ENCODE measurements around the gene TRMT10C.
"Not testable (repeated sequence)": the region's sequence is repeated elsewhere in the genome, so short reads cannot be mapped to it uniquely, and the experiment has no call there.

TRMT10C gene

DNA sequence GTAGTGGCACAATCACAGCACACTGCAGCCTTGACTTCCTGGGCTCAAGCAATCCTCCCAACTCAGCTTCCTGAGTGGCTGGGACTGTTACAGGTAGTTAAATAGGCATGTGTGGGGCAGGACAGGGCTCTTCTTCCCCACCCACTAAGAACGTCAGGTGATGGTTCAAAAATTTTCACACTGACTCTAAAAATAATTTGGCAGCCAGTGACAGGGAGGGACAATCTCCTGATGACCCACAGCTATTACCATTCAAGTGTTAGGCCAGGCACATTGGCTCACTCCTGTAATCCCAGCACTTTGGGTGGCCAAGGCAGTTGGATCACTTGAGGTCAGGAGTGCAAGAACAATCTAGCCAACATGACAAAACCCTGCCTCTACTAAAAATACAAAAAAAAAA lies 12.2 kb upstream of the TRMT10C start:
- no peak overlapping the region for H3K27ac ChIP-seq (replicated peaks)
- TF ChIP-seq GABPA (IDR thresholded peaks at IDR 0.05; ENCODE audit: low read depth) (no peak), SPI1 (IDR thresholded peaks at IDR 0.05; ENCODE audit: borderline replicate concordance, low read depth) (no peak), POLR2AphosphoS5 (IDR thresholded peaks at IDR 0.05; ENCODE audit: low read depth) (no peak)
- TF ChIP-seq, protein P1, sequence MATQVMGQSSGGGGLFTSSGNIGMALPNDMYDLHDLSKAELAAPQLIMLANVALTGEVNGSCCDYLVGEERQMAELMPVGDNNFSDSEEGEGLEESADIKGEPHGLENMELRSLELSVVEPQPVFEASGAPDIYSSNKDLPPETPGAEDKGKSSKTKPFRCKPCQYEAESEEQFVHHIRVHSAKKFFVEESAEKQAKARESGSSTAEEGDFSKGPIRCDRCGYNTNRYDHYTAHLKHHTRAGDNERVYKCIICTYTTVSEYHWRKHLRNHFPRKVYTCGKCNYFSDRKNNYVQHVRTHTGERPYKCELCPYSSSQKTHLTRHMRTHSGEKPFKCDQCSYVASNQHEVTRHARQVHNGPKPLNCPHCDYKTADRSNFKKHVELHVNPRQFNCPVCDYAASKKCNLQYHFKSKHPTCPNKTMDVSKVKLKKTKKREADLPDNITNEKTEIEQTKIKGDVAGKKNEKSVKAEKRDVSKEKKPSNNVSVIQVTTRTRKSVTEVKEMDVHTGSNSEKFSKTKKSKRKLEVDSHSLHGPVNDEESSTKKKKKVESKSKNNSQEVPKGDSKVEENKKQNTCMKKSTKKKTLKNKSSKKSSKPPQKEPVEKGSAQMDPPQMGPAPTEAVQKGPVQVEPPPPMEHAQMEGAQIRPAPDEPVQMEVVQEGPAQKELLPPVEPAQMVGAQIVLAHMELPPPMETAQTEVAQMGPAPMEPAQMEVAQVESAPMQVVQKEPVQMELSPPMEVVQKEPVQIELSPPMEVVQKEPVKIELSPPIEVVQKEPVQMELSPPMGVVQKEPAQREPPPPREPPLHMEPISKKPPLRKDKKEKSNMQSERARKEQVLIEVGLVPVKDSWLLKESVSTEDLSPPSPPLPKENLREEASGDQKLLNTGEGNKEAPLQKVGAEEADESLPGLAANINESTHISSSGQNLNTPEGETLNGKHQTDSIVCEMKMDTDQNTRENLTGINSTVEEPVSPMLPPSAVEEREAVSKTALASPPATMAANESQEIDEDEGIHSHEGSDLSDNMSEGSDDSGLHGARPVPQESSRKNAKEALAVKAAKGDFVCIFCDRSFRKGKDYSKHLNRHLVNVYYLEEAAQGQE (IDR thresholded peaks at IDR 0.05; ENCODE audit: insufficient replicate concordance, low read depth), result no peak
- TF ChIP-seq, protein P2, sequence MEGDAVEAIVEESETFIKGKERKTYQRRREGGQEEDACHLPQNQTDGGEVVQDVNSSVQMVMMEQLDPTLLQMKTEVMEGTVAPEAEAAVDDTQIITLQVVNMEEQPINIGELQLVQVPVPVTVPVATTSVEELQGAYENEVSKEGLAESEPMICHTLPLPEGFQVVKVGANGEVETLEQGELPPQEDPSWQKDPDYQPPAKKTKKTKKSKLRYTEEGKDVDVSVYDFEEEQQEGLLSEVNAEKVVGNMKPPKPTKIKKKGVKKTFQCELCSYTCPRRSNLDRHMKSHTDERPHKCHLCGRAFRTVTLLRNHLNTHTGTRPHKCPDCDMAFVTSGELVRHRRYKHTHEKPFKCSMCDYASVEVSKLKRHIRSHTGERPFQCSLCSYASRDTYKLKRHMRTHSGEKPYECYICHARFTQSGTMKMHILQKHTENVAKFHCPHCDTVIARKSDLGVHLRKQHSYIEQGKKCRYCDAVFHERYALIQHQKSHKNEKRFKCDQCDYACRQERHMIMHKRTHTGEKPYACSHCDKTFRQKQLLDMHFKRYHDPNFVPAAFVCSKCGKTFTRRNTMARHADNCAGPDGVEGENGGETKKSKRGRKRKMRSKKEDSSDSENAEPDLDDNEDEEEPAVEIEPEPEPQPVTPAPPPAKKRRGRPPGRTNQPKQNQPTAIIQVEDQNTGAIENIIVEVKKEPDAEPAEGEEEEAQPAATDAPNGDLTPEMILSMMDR (IDR thresholded peaks at IDR 0.05; ENCODE audit: insufficient read depth, low read length), result no peak
- no peak for DNase-seq (ENCODE audit: low read depth in 1 of 2, low spot score in 1 of 2)
- H3K4me3 ChIP-seq (replicated peaks; ENCODE audit: insufficient read depth, low read length), result no peak overlapping the region
- no peaks in the 10 kb centered on the region for H3K27me3 ChIP-seq (ENCODE audit: insufficient read depth, poor library complexity, severe bottlenecking)

DNA sequence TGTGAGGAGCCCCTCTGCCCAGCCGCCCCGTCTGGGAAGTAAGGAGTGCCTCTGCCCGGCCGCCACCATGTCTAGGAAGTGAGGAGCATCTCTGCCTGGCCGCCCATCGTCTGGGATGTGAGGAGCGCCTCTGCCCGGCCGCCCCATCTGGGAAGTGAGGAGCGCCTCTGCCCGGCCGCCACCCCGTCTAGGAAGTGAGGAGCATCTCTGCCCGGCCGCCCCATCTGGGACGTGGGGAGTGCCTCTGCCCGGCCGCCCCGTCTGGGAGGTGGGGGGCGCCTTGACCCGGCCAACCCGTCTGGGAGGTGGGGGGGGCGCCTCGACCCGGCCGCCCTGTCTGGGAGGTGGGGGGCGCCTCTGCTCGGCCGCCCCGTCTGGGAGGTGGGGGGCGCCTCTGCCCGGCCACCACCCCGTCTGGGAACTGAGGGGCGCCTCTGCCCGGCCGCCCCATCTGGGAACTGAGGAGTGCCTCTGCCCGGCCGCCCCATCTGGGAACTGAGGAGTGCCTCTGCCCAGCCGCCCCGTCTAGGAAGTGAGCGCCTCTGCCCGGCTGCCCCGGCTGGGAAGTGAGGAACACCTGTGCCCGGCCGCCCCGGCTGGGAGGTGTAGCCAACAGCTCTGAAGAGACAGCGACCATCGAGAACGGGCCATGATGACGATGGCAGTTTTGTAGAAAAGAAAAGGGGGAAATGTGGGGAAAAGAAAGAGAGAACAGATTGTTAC lies 10.1 kb upstream of the TRMT10C start:
- not testable (repeated sequence) for H3K4me3 ChIP-seq (replicated peaks; ENCODE audit: insufficient read depth, low read length); DNase-seq (ENCODE audit: low read depth in 1 of 2, low spot score in 1 of 2); H3K27me3 ChIP-seq (ENCODE audit: insufficient read depth, poor library complexity, severe bottlenecking); H3K27ac ChIP-seq (replicated peaks)

GRCh38 chr3:101553381-101553780 lies 8.3 kb upstream of the TRMT10C start:
- H3K4me3 ChIP-seq (replicated peaks; ENCODE audit: insufficient read depth, low read length); DNase-seq (ENCODE audit: low read depth in 1 of 2, low spot score in 1 of 2); H3K27me3 ChIP-seq (ENCODE audit: insufficient read depth, poor library complexity, severe bottlenecking); H3K27ac ChIP-seq (replicated peaks): not testable (repeated sequence)

DNA sequence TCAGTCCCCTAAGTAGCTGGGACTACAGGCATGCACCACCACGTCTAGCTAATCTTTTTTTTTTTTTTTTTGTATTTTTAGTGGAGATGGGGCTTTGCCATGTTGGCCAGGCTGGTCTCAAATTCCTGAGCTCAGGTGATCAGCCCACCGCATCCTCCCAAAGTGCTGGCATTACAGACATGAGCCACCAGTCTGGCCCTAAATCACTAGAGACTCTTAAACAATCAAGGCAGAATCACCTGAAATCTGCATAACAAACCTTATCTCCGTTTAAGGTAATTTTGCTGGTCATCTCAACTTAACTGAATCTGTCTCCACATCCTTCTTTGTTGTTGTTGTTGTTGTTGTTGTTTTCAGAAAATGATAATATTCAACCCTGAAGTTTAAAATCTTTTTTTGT lies 5.6 kb upstream of the TRMT10C start:
- Histone ChIP-seq H3K4me3 (replicated peaks; ENCODE audit: insufficient read depth, low read length) (no peak overlapping the region), H3K27ac (replicated peaks) (no peak overlapping the region), H3K27me3 (ENCODE audit: insufficient read depth, poor library complexity, severe bottlenecking) (no peaks in the 10 kb centered on the region)
- no peak for TF ChIP-seq GABPA (IDR thresholded peaks at IDR 0.05; ENCODE audit: low read depth)
- DNase-seq (ENCODE audit: low read depth in 1 of 2, low spot score in 1 of 2), result no peak

DNA sequence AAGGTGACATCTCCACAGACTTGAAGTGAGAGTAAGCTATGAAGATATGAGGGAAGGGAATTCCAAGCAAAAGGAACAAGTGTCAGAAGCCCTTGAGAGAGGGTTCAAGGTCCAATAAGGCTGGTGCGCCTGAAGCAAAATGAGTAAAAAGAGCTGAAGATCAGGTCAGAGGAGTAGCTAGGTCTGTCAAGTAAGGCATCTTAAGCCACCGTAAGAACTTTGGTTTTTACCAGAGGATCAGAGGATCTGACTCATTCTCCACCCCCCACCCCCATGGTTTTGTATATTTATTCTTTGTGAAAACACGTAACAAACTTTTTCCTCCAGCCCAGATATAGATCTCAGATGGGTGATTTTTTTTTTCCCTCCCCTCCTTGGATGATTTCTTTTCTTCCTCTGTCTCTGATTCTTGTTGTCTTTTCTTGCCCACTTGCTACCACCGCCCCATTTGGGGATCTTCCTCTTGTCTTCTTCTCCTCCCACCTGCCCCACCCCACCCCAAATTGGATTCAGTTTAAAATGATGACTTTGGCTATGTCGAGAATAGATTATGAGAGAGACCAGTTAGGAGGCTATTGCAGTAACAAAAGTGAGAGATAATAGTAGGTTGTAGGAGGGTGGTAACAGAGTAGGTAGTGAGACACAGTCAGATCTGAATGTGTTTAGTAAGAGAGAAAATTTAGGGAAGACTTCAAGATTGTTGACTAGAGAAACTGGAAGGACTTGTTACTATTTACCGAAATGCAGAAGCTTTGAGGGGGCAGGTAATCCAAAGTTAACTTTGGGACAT lies 6.1 kb downstream of the TRMT10C start:
- Histone ChIP-seq H3K27ac (replicated peaks) (no peak overlapping the region), H3K4me3 (replicated peaks; ENCODE audit: insufficient read depth, low read length) (no peak overlapping the region), H3K27me3 (ENCODE audit: insufficient read depth, poor library complexity, severe bottlenecking) (no peaks in the 10 kb centered on the region)
- DNase-seq (ENCODE audit: low read depth in 1 of 2, low spot score in 1 of 2), result no peak
- TF ChIP-seq, protein P1 (IDR thresholded peaks at IDR 0.05; ENCODE audit: insufficient replicate concordance, low read depth), result no peak
- TF ChIP-seq SPI1 (IDR thresholded peaks at IDR 0.05; ENCODE audit: borderline replicate concordance, low read depth), result no peak
- no peak for TF ChIP-seq GABPA (IDR thresholded peaks at IDR 0.05; ENCODE audit: low read depth)
- TF ChIP-seq, protein P2 (IDR thresholded peaks at IDR 0.05; ENCODE audit: insufficient read depth, low read length), result no peak
- TF ChIP-seq POLR2AphosphoS5 (IDR thresholded peaks at IDR 0.05; ENCODE audit: low read depth), result no peak

Data from HL-60 (cell line).